ENCODE measurements around the gene YES1. TPM values are rescaled to one million over a fixed set of nuclear protein-coding genes. Genes with fewer than 3 reads are reported as not detected.

The YES1 gene
- total and polyA plus RNA-seq, 5 donors from 2014 or later: 0.23 to 4.1 (median 1.5) TPM

DNA sequence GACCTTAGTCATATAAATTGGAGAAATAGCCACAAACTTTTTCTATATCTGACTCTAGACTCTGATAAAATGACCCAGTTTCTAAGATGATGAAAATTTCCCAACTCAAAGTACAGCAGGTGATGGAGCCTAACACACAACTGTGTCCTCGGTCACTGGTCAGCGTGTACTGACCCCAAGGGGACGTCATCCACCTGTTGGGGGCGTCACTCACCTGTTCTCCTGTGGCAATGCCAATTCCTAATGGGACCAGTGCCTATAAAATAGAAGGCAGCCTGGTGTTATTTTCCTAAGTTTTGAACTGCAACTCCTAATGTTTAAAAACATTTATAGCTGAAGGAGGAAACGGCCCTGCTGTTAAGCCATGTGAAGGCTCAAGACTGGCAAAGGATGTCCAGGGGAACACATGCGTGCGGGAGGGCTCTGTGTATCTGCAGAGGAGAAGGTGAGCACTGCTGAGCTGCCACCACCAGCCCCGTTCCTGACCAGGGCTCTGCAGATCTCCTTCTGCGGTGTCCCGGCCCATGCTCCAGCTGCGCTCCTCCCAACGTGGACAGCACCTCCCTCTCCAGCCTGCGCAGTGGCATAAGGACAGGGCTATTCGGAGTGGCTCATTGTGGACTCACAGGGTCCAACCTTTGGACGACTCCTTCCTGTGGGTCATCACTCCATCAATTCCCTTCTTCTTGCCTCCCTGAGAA lies 133.4 kb downstream of the YES1 start:
- peaks cover 38% of the 10 kb centered on the region for H3K36me3 Mint-ChIP-seq

DNA sequence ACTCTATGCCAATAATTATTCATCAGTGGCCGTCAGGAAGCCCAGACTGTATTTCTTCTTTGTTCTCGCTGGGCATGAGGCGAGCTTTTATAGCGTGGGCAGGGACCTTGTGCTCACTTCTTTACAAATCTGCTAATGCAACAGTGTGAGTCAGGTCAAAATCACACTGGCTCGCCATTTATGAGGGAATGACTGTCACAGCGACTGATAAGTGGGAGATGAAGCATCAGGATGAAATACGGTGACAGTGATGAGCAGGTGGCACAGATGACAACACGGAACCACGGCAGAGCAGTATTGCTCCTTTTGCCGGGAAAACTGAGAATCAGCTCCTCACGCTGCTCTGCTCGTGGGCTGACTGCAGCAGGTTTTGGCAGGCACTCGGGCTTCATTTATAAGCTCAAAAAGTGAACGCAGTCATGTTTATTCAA lies 134.1 kb downstream of the YES1 start:
- H3K36me3 Mint-ChIP-seq: peaks cover 38% of the 10 kb centered on the region
- peak overlapping the region in 1 of 3 donors; percentile 18 for H3K27ac Mint-ChIP-seq
- peaks cover 11 to 25% (median 15%) of the 10 kb centered on the region in 4 donors for H3K4me1 Mint-ChIP-seq

More for the DNA sequence above, 133.4 kb downstream of the YES1 start:
- no peak overlapping the region for H3K27ac ChIP-seq (ENCODE audit: insufficient read depth, low read length, poor library complexity, severe bottlenecking)
- ATAC-seq (ENCODE audit: low read depth in 2 of 2) (no peak), DNase-seq (no peak)
- H3K4me1 ChIP-seq (ENCODE audit: control insufficient read depth, insufficient read depth, low read length, poor library complexity, severe bottlenecking): peaks cover 12% of the 10 kb centered on the region
- Mint-ChIP-seq H3K27me3 (no peaks in the 10 kb centered on the region), H3K9me3 (no peaks in the 10 kb centered on the region), H3K4me3 (no peak overlapping the region), H3K4me1 (peaks cover 11 to 28% (median 16%) of the 10 kb centered on the region in 4 donors), H3K27ac (peak overlapping the region in 1 of 3 donors; percentile 67)
- H3K4me3 ChIP-seq (ENCODE audit: low read depth, low read length): no peak overlapping the region
- H3K36me3 ChIP-seq (ENCODE audit: control insufficient read depth, insufficient read depth, low read length): peaks cover 47% of the 10 kb centered on the region
- no peaks in the 10 kb centered on the region for H3K9me3 ChIP-seq (ENCODE audit: control insufficient read depth in 2 of 2, low read length in 2 of 2)
- no peaks in the 10 kb centered on the region for H3K27me3 ChIP-seq (ENCODE audit: control insufficient read depth, insufficient read depth, low read length)

DNA sequence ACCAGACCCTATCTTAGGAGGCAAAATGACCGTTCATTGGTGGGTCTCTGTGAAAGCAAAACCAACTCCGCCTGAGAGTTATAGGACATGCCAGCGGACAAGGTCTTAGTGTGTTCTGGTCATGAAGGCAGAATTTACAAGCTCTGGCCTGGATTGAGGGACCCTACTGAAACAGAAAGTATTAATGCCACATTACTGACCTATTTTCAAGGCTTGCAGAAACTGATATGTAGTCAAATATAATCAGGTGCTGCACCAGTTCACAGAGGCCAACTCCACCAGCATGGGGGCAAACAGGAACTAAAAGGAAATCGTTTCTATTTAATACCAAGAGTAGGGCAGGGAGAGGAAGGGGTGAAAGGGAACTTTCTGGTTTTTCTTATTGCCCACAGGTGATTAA lies 134.9 kb downstream of the YES1 start:
- peaks cover 44% of the 10 kb centered on the region for H3K36me3 Mint-ChIP-seq
- Histone ChIP-seq H3K9me3 (ENCODE audit: control insufficient read depth in 2 of 2, low read length in 2 of 2) (no peaks in the 10 kb centered on the region), H3K27ac (ENCODE audit: insufficient read depth, low read length, poor library complexity, severe bottlenecking) (no peak overlapping the region), H3K4me1 (ENCODE audit: control insufficient read depth, insufficient read depth, low read length, poor library complexity, severe bottlenecking) (peaks cover 9% of the 10 kb centered on the region), H3K27me3 (ENCODE audit: control insufficient read depth, insufficient read depth, low read length) (no peaks in the 10 kb centered on the region), H3K4me3 (ENCODE audit: low read depth, low read length) (no peak overlapping the region), H3K36me3 (ENCODE audit: control insufficient read depth, insufficient read depth, low read length) (peaks cover 49% of the 10 kb centered on the region)
- ATAC-seq (ENCODE audit: low read depth in 2 of 2) (no peak), DNase-seq (no peak)
- H3K27me3 Mint-ChIP-seq: no peaks in the 10 kb centered on the region
- no peaks in the 10 kb centered on the region for H3K9me3 Mint-ChIP-seq
- no peak overlapping the region for H3K4me3 Mint-ChIP-seq
- H3K4me1 Mint-ChIP-seq: peaks cover 8 to 18% (median 10%) of the 10 kb centered on the region in 4 donors
- peak overlapping the region in 1 of 3 donors; percentile 19 for H3K27ac Mint-ChIP-seq

More for the DNA sequence above, 134.1 kb downstream of the YES1 start:
- no peak for ATAC-seq (ENCODE audit: low read depth in 2 of 2)
- no peak overlapping the region for H3K27ac ChIP-seq (ENCODE audit: insufficient read depth, low read length, poor library complexity, severe bottlenecking)
- H3K36me3 ChIP-seq (ENCODE audit: control insufficient read depth, insufficient read depth, low read length): peaks cover 49% of the 10 kb centered on the region
- no peaks in the 10 kb centered on the region for H3K27me3 ChIP-seq (ENCODE audit: control insufficient read depth, insufficient read depth, low read length)
- Mint-ChIP-seq H3K27me3 (no peaks in the 10 kb centered on the region), H3K9me3 (no peaks in the 10 kb centered on the region), H3K4me3 (no peak overlapping the region)
- H3K9me3 ChIP-seq (ENCODE audit: control insufficient read depth in 2 of 2, low read length in 2 of 2): no peaks in the 10 kb centered on the region
- no peak overlapping the region for H3K4me3 ChIP-seq (ENCODE audit: low read depth, low read length)
- peaks cover 12% of the 10 kb centered on the region for H3K4me1 ChIP-seq (ENCODE audit: control insufficient read depth, insufficient read depth, low read length, poor library complexity, severe bottlenecking)
- DNase-seq: no peak

DNA sequence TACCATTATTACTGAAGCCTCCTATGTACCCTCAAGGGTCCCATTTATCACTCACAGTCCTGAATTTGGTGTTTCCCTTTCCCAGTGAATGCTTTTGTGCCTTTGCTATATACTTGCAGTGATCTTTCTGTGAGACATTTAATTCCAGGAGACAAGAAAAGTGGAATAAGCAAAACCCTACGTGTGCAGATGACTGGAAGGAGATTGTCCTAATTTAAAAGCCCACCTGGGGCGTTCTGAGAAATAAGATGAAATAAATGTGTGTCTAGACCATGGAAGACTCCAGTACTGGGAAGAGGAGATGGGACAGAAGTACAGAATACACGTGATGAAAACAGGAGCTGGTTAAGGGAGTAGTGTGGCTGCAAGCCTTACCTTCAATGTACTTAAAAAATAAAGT lies 135.3 kb downstream of the YES1 start:
- no peak overlapping the region for H3K4me3 Mint-ChIP-seq
- H3K36me3 Mint-ChIP-seq: peaks cover 43% of the 10 kb centered on the region
- peaks cover 4 to 14% (median 6%) of the 10 kb centered on the region in 4 donors for H3K4me1 Mint-ChIP-seq
- no peaks in the 10 kb centered on the region for H3K9me3 ChIP-seq (ENCODE audit: control insufficient read depth in 2 of 2, low read length in 2 of 2)
- no peak overlapping the region for H3K4me3 ChIP-seq (ENCODE audit: low read depth, low read length)
- H3K27ac ChIP-seq (ENCODE audit: insufficient read depth, low read length, poor library complexity, severe bottlenecking): no peak overlapping the region
- H3K27me3 Mint-ChIP-seq: no peaks in the 10 kb centered on the region
- ATAC-seq (ENCODE audit: low read depth in 2 of 2) (no peak), DNase-seq (no peak)
- H3K27me3 ChIP-seq (ENCODE audit: control insufficient read depth, insufficient read depth, low read length): no peaks in the 10 kb centered on the region
- peaks cover 5% of the 10 kb centered on the region for H3K4me1 ChIP-seq (ENCODE audit: control insufficient read depth, insufficient read depth, low read length, poor library complexity, severe bottlenecking)
- peak overlapping the region in 1 of 3 donors; percentile 19 for H3K27ac Mint-ChIP-seq
- peaks cover 50% of the 10 kb centered on the region for H3K36me3 ChIP-seq (ENCODE audit: control insufficient read depth, insufficient read depth, low read length)
- no peaks in the 10 kb centered on the region for H3K9me3 Mint-ChIP-seq

DNA sequence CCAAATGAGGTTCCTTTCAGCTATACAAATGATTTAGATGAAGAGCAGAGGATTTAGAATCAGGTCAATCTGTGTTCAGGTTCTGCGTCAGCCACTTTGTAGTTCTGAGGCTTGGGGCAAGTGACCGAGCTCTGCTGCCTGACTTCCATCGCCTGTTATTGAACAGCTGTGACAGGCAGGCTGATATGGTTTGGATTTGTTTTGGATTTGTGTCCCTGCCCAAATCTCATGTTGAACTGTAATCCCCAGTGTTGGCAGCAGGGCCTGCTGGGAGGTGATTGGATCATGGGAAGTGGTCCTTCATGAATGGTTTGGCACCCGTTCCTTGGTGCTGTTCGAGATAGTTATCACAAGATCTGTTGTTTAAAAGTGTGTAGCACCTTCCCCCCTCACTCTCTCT lies 136.0 kb downstream of the YES1 start:
- Mint-ChIP-seq H3K27ac (peak overlapping the region in 2 of 3 donors; percentile 17 to 37), H3K9me3 (no peaks in the 10 kb centered on the region)
- no peak for ATAC-seq (ENCODE audit: low read depth in 2 of 2)

DNA sequence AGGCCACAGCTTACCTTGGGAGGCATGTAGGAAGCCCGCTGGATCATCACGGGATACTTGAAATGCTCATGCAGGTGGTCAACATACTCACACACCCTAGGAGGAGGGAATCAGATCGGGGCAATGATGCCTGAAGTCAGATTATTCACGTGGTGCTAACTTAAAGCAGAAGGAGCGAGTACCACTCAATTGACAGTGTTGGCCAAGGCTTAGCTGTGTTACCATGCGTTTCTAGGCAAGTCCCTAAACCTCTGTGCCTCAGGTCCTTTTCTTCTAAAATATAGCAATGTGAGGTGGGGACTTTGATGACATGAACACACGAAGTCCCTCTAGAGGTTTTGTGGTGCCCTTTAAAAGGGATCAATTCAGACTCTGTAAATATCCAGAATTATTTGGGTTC lies 136.7 kb downstream of the YES1 start:
- peaks cover 57% of the 10 kb centered on the region for H3K36me3 ChIP-seq (ENCODE audit: control insufficient read depth, insufficient read depth, low read length)
- no peak overlapping the region for H3K27ac ChIP-seq (ENCODE audit: insufficient read depth, low read length, poor library complexity, severe bottlenecking)
- H3K4me1 ChIP-seq (ENCODE audit: control insufficient read depth, insufficient read depth, low read length, poor library complexity, severe bottlenecking): no peaks in the 10 kb centered on the region
- H3K27me3 ChIP-seq (ENCODE audit: control insufficient read depth, insufficient read depth, low read length): no peaks in the 10 kb centered on the region
- ATAC-seq (ENCODE audit: low read depth in 2 of 2): no peak
- Mint-ChIP-seq H3K27ac (peak overlapping the region in 1 of 3 donors; percentile 47), H3K36me3 (peaks cover 50% of the 10 kb centered on the region), H3K4me3 (no peak overlapping the region), H3K4me1 (peaks cover 0 to 11% (median 4%) of the 10 kb centered on the region in 4 donors), H3K9me3 (no peaks in the 10 kb centered on the region), H3K27me3 (no peaks in the 10 kb centered on the region)
- H3K9me3 ChIP-seq (ENCODE audit: control insufficient read depth in 2 of 2, low read length in 2 of 2): no peaks in the 10 kb centered on the region
- H3K4me3 ChIP-seq (ENCODE audit: low read depth, low read length): no peak overlapping the region
- DNase-seq: no peak

More for the DNA sequence above, 136.0 kb downstream of the YES1 start:
- Mint-ChIP-seq H3K4me1 (peaks cover 0 to 12% (median 4%) of the 10 kb centered on the region in 4 donors), H3K4me3 (no peak overlapping the region), H3K27me3 (no peaks in the 10 kb centered on the region), H3K36me3 (peaks cover 45% of the 10 kb centered on the region)
- Histone ChIP-seq H3K27ac (ENCODE audit: insufficient read depth, low read length, poor library complexity, severe bottlenecking) (no peak overlapping the region), H3K9me3 (ENCODE audit: control insufficient read depth in 2 of 2, low read length in 2 of 2) (no peaks in the 10 kb centered on the region), H3K4me3 (ENCODE audit: low read depth, low read length) (no peak overlapping the region), H3K27me3 (ENCODE audit: control insufficient read depth, insufficient read depth, low read length) (no peaks in the 10 kb centered on the region), H3K4me1 (ENCODE audit: control insufficient read depth, insufficient read depth, low read length, poor library complexity, severe bottlenecking) (no peaks in the 10 kb centered on the region), H3K36me3 (ENCODE audit: control insufficient read depth, insufficient read depth, low read length) (peaks cover 50% of the 10 kb centered on the region)
- no peak for DNase-seq

DNA sequence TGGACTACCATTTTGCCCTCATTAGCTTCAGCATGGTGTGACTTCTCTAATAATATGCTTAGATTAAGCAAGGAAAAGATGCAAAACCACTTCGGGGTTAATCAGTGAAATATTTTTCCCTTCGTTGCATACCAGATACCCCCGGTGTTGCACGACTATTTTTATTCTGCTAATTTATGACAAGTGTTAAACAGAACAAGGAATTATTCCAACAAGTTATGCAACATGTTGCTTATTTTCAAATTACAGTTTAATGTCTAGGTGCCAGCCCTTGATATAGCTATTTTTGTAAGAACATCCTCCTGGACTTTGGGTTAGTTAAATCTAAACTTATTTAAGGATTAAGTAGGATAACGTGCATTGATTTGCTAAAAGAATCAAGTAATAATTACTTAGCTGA lies 138.3 kb downstream of the YES1 start:
- ATAC-seq (ENCODE audit: low read depth in 2 of 2) (no peak), DNase-seq (no peak)
- Mint-ChIP-seq H3K27ac (no peak overlapping the region), H3K36me3 (peaks cover 50% of the 10 kb centered on the region), H3K9me3 (no peaks in the 10 kb centered on the region), H3K27me3 (no peaks in the 10 kb centered on the region), H3K4me1 (peaks cover 0 to 4% (median 1%) of the 10 kb centered on the region in 4 donors), H3K4me3 (no peak overlapping the region)
- H3K4me3 ChIP-seq (ENCODE audit: low read depth, low read length): no peak overlapping the region
- peaks cover 55% of the 10 kb centered on the region for H3K36me3 ChIP-seq (ENCODE audit: control insufficient read depth, insufficient read depth, low read length)
- no peaks in the 10 kb centered on the region for H3K27me3 ChIP-seq (ENCODE audit: control insufficient read depth, insufficient read depth, low read length)
- no peak overlapping the region for H3K27ac ChIP-seq (ENCODE audit: insufficient read depth, low read length, poor library complexity, severe bottlenecking)
- no peaks in the 10 kb centered on the region for H3K9me3 ChIP-seq (ENCODE audit: control insufficient read depth in 2 of 2, low read length in 2 of 2)
- H3K4me1 ChIP-seq (ENCODE audit: control insufficient read depth, insufficient read depth, low read length, poor library complexity, severe bottlenecking): no peaks in the 10 kb centered on the region

DNA sequence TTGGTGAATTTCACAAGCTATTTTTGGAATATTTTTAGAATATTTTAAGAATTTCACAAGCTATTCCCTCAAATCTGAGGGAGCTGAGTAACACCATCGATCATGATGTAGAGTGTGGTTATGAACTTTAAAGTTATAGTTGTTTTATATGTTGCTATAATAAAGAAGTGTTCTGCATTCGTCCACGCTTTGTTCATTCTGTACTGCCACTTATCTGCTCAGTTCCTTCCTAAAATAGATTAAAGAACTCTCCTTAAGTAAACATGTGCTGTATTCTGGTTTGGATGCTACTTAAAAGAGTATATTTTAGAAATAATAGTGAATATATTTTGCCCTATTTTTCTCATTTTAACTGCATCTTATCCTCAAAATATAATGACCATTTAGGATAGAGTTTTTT lies 138.7 kb downstream of the YES1 start:
- Histone ChIP-seq H3K27me3 (ENCODE audit: control insufficient read depth, insufficient read depth, low read length) (no peaks in the 10 kb centered on the region), H3K27ac (ENCODE audit: insufficient read depth, low read length, poor library complexity, severe bottlenecking) (no peak overlapping the region), H3K4me3 (ENCODE audit: low read depth, low read length) (no peak overlapping the region), H3K36me3 (ENCODE audit: control insufficient read depth, insufficient read depth, low read length) (peaks cover 52% of the 10 kb centered on the region), H3K9me3 (ENCODE audit: control insufficient read depth in 2 of 2, low read length in 2 of 2) (no peaks in the 10 kb centered on the region), H3K4me1 (ENCODE audit: control insufficient read depth, insufficient read depth, low read length, poor library complexity, severe bottlenecking) (no peaks in the 10 kb centered on the region)
- no peak overlapping the region for H3K27ac Mint-ChIP-seq
- no peak for ATAC-seq (ENCODE audit: low read depth in 2 of 2)
- peaks cover 54% of the 10 kb centered on the region for H3K36me3 Mint-ChIP-seq
- no peaks in the 10 kb centered on the region for H3K27me3 Mint-ChIP-seq
- H3K4me3 Mint-ChIP-seq: no peak overlapping the region
- H3K4me1 Mint-ChIP-seq: peaks cover 0 to 4% (median 4%) of the 10 kb centered on the region in 4 donors
- no peaks in the 10 kb centered on the region for H3K9me3 Mint-ChIP-seq
- no peak for DNase-seq
